ENCODE data around the gene NAGK.
A peak's percentile ranks its signal among the peaks of the same experiment; 100 is the strongest.
"Not testable (repeated sequence)": the region's sequence is repeated elsewhere in the genome, so short reads cannot be mapped to it uniquely, and the experiment has no call there.

Gene NAGK

GRCh38 chr2:71068218-71069035 lies at the start of gene NAGK:
TSS of gene NAGK (plus strand) at chr2:71068648. CDS start at chr2:71068684, 36 bp downstream.
- peak; percentile 96 for DNase-seq

GRCh38 chr2:71019989-71020388 lies 48.5 kb upstream of the NAGK start:
- DNase-seq: not testable (repeated sequence)

- not testable (repeated sequence) for DNase-seq
Measured at GRCh38 chr2:71021394-71021793, 47.1 kb upstream of the NAGK start.

GRCh38 chr2:71023553-71024243 lies 44.8 kb upstream of the NAGK start:
- not testable (repeated sequence) for DNase-seq

GRCh38 chr2:71036296-71036695 lies 32.2 kb upstream of the NAGK start:
- DNase-seq: not testable (repeated sequence)

GRCh38 chr2:71042287-71042686 lies 26.2 kb upstream of the NAGK start:
- DNase-seq: no peak

- DNase-seq: no peak
Measured at GRCh38 chr2:71043531-71044407, 24.7 kb upstream of the NAGK start.

- no peak for DNase-seq
Measured at GRCh38 chr2:71045151-71045550, 23.3 kb upstream of the NAGK start.

GRCh38 chr2:71045865-71046548 lies 22.4 kb upstream of the NAGK start:
- peak in 1 of 2 donors; percentile 76 for DNase-seq

- DNase-seq: no peak
Measured at GRCh38 chr2:71048096-71048495, 20.4 kb upstream of the NAGK start.

GRCh38 chr2:71049704-71050360 lies 18.6 kb upstream of the NAGK start:
- not testable (repeated sequence) for DNase-seq

GRCh38 chr2:71055206-71055740 lies 13.2 kb upstream of the NAGK start:
- not testable (repeated sequence) for DNase-seq

- no peak for DNase-seq
Measured at GRCh38 chr2:71060211-71060610, 8.2 kb upstream of the NAGK start.

- no peak for DNase-seq
Measured at GRCh38 chr2:71060871-71061270, 7.6 kb upstream of the NAGK start.

GRCh38 chr2:71063216-71063615 lies 5.2 kb upstream of the NAGK start:
- no peak for DNase-seq

GRCh38 chr2:71064110-71064611 lies 4.3 kb upstream of the NAGK start:
- DNase-seq: no peak

- peak in 1 of 2 donors; percentile 71 for DNase-seq
Measured at GRCh38 chr2:71064754-71065621, 3.5 kb upstream of the NAGK start.

GRCh38 chr2:71066856-71067255 lies 1.6 kb upstream of the NAGK start:
- DNase-seq: no peak

GRCh38 chr2:71067567-71068217 lies 756 bp upstream of the NAGK start:
- DNase-seq: no peak

- no peak for DNase-seq
Measured at GRCh38 chr2:71069376-71069775, 928 bp downstream of the NAGK start.
